Endothelial cell of umbilical vein (primary cell): Measurements from ENCODE around the gene COPZ2. TPM values are rescaled to one million over a fixed set of nuclear protein-coding genes. Genes with fewer than 3 reads are reported as not detected.

Experiments used
- BruUV-seq: library from RNA; stranded (reverse); fragments of 400-500 nt; replicated peaks from 2 replicates; lab custom pipeline; 2021; lab: Mats Ljungman, UMichigan
- CTCF ChIA-PET: fragments of 300-600, 350-600 bp; sonication (Branson Sonifier 250); formaldehyde crosslinking; loops from one replicate; lab custom pipeline; 2021; ENCODE audit warnings: antibody characterized with exemption, inconsistent platforms; lab: Charles Lee
- POLR2A ChIA-PET: fragments of 300-600, 350-600 bp; sonication (Branson Sonifier 250); formaldehyde crosslinking; loops from one replicate; lab custom pipeline; 2021; ENCODE audit warnings: antibody characterized with exemption, inconsistent platforms; lab: Charles Lee
- DNase-seq: peaks from one replicate; pipeline ENCODE4 v3.0.0-alpha.2; 2011; ENCODE audit warnings: low read depth, low spot score
- FAIRE-seq: peaks from 2 replicates; lab custom pipeline; 2011; peaks lifted over from hg19 to GRCh38; lab: Jason Lieb, UNC
- H2AFZ ChIP-seq: 2 replicates; pipeline ENCODE4 v1.6.0; 2012; ENCODE audit warnings: low read depth, low read length, control low read depth, inconsistent platforms
- H3K27ac ChIP-seq: 2 replicates; pipeline ENCODE4 v1.5.1; 2011; ENCODE audit warnings: low read depth, mild to moderate bottlenecking, control low read depth, low read length, moderate library complexity; ENCODE audit not compliant: insufficient read depth
- H3K27me3 ChIP-seq, 2 experiments: 2 replicates each; pipeline versions ENCODE4 v1.6.0 to v1.6.1; 2011; ENCODE audit warnings: low read length in 2 of 2, mixed read lengths in 1 of 2; ENCODE audit not compliant: control insufficient read depth in 2 of 2, insufficient read depth in 2 of 2
- H3K36me3 ChIP-seq, 2 experiments: 2 replicates in 1 of 2; 3 replicates in 1 of 2; pipeline ENCODE4 v1.5.1; 2011; ENCODE audit warnings: low read length in 2 of 2, mild to moderate bottlenecking in 1 of 2, moderate library complexity in 1 of 2; ENCODE audit not compliant: control insufficient read depth in 2 of 2, insufficient read depth in 2 of 2; ENCODE audit errors: extremely low read depth in 1 of 2
- H3K4me1 ChIP-seq: 3 replicates; pipeline ENCODE4 v1.5.1; 2011; ENCODE audit warnings: mild to moderate bottlenecking, low read length; ENCODE audit not compliant: control insufficient read depth, insufficient read depth; ENCODE audit errors: extremely low read depth
- H3K4me2 ChIP-seq: 2 replicates; pipeline ENCODE4 v1.6.1; 2011; ENCODE audit warnings: low read length, control low read depth, mixed read lengths; ENCODE audit not compliant: insufficient read depth
- H3K4me3 ChIP-seq, 3 experiments: fragments of 200-600 bp in 1 of 3; sonication (generic), shearing (Covaris generic) in 1 of 3; replicated peaks in 1 of 3; 2 replicates each; pipeline ENCODE4 v1.5.1; 2011 to 2016; ENCODE audit warnings: control low read depth in 3 of 3, low read length in 3 of 3, mild to moderate bottlenecking in 2 of 3, inconsistent platforms in 1 of 3, low read depth in 1 of 3, moderate library complexity in 1 of 3; ENCODE audit not compliant: insufficient read depth in 1 of 3
- H3K79me2 ChIP-seq: 2 replicates; pipeline ENCODE4 v1.6.0; 2012; ENCODE audit warnings: low read length, inconsistent platforms; ENCODE audit not compliant: control insufficient read depth, insufficient read depth
- H3K9ac ChIP-seq: replicated peaks from 2 replicates; pipeline ENCODE3; 2011; ENCODE audit warnings: low read length, control low read depth; ENCODE audit not compliant: insufficient read depth; ENCODE audit errors: extremely low read depth
- H3K9me1 ChIP-seq: replicated peaks from 3 replicates; pipeline ENCODE4 v1.6.0; 2011; ENCODE audit warnings: mild to moderate bottlenecking, low read length; ENCODE audit not compliant: control insufficient read depth, insufficient read depth; ENCODE audit errors: extremely low read depth
- H3K9me3 ChIP-seq: replicated peaks from 2 replicates; pipeline ENCODE4 v1.5.1; 2012; ENCODE audit warnings: low read length, inconsistent platforms; ENCODE audit not compliant: control insufficient read depth, insufficient read depth
- H4K20me1 ChIP-seq: replicated peaks from 2 replicates; pipeline ENCODE3; 2011; ENCODE audit warnings: mild to moderate bottlenecking, low read length; ENCODE audit not compliant: control insufficient read depth, insufficient read depth; ENCODE audit errors: extremely low read depth
- CTCF ChIP-seq, 2 donors: IDR thresholded peaks; 1 replicate in 1 of 2; 2 replicates in 1 of 2; pipeline ENCODE4 v1.5.1; 2011; ENCODE audit warnings: low read length in 2 of 2, mild to moderate bottlenecking in 2 of 2, moderate library complexity in 2 of 2, control low read depth in 1 of 2, inconsistent platforms in 1 of 2, low read depth in 1 of 2; ENCODE audit not compliant: insufficient read depth in 1 of 2; ENCODE audit errors: extremely low read depth in 1 of 2
- MYC ChIP-seq: IDR thresholded peaks from one replicate; pipeline ENCODE4 v1.6.1; 2011; ENCODE audit warnings: mild to moderate bottlenecking, low read depth, low read length
- POLR2AphosphoS5 ChIP-seq: IDR thresholded peaks from 2 replicates; pipeline ENCODE4 v1.6.1; 2012; ENCODE audit warnings: low read depth, mild to moderate bottlenecking, control low read depth, low read length, moderate library complexity; ENCODE audit not compliant: insufficient read depth
- dilution Hi-C: fragments of 300-500 bp; cut with MboI; formaldehyde crosslinking; loops from one replicate; pipeline ENCODE4 v1.15.0; 2019; ENCODE audit warnings: low sequenced_read_pairs; ENCODE audit not compliant: extremely low pct_ligation_motif_present
- intact Hi-C: fragments of 100-400 bp; cut with micrococcal nuclease; formaldehyde crosslinking; loops from one replicate; pipeline ENCODE4 v1.10.0; 2022
- polyA plus RNA-seq, 4 experiments: library from polyadenylated mRNA; depleted of rRNA in 3 of 4; stranded (reverse) in 3 of 4; unstranded in 1 of 4; fragments of >200 nt; gene quantifications; 2 replicates each; pipeline versions ENCODE4 v1.2.1 to v1.2.3, GENCODE V29; 2011 to 2012; ENCODE audit warnings: missing spikeins in 1 of 4
- total RNA-seq: library from RNA; stranded (reverse); gene quantifications from 2 replicates; pipeline ENCODE4 v1.2.3, GENCODE V29; 2021

COPZ2 gene
- total and polyA plus RNA-seq, 2 donors (not counting 3 experiments of a cell fraction or from before 2014, with no cell fraction given) = 16.3 to 28.1 TPM

- TF ChIP-seq CTCF (IDR thresholded peaks at IDR 0.05; ENCODE audit: extremely low read depth in 1 of 2, insufficient read depth in 1 of 2, low read depth in 1 of 2, low read length in 2 of 2) (peak; percentile 87 to 98), MYC (no peak), POLR2AphosphoS5 (peak; percentile 34)
- dilution Hi-C loops = no loop called here
- ChIA-PET POLR2A (interaction anchor here (1.3 kb wide), 1 partner anchor 23 kb away, joined by 6 read pairs; no protein-coding TSS in a partner anchor), CTCF (interaction anchor here (0.6 to 7.3 kb wide), 34 partner anchors 8 to 603 kb away, joined by 3 to 210 read pairs (median 4); partner anchors contain the start of genes CBX1, NFE2L1 and SNX11)
- Histone ChIP-seq H3K9me3 (no peaks in the 10 kb centered on the region), H3K4me1 (peaks cover 26% of the 10 kb centered on the region), H3K36me3 (no peaks in the 10 kb centered on the region), H2AFZ (peak overlapping the region; percentile 4), H3K4me3 (no peak overlapping the region), H3K79me2 (no peaks in the 10 kb centered on the region), H3K27me3 (no peaks in the 10 kb centered on the region), H3K4me2 (no peak overlapping the region), H3K27ac (no peak overlapping the region), H3K9me1 (no peaks in the 10 kb centered on the region), H4K20me1 (no peaks in the 10 kb centered on the region), H3K9ac (no peak overlapping the region)
- intact Hi-C loops = loop anchor here (1.0 to 10.0 kb wide), 4 partner anchors 48 to 308 kb away; no protein-coding TSS in a partner anchor
- no TSS peak for BruUV-seq
- peak; percentile 94 for FAIRE-seq
- DNase-seq = peak; percentile 79
Observed at GRCh38 chr17:48026502-48027321, 10.9 kb downstream of the COPZ2 start.
